HCT116 (cell line): ENCODE measurements around the gene CTBP2. TPM values are rescaled to one million over a fixed set of nuclear protein-coding genes. Genes with fewer than 3 reads are reported as not detected.

ENCODE experiments used
- ATAC-seq: fragments of 200-7000 bp; cut with Tn5 transposase; 2 replicates; pipeline ENCODE4 v1.9.1; 2020; ENCODE audit warnings: mild to moderate bottlenecking, moderate library complexity
- BruUV-seq: library from RNA; stranded (reverse); fragments of 400-500 nt; replicated peaks from 2 replicates; lab custom pipeline; 2021; lab: Mats Ljungman, UMichigan
- CTCF ChIA-PET: fragments of 300-600 bp; sonication (Branson Sonifier 250); formaldehyde crosslinking; loops from one replicate; lab custom pipeline; 2021; ENCODE audit warnings: antibody characterized with exemption; lab: Charles Lee
- POLR2A ChIA-PET: fragments of 300-600, 350-600 bp; sonication (Branson Sonifier 250); formaldehyde crosslinking; loops from one replicate; lab custom pipeline; 2021; ENCODE audit warnings: antibody characterized with exemption; lab: Charles Lee
- RAD21 ChIA-PET, 2 experiments: fragments of 300-600 bp; sonication (Branson Sonifier 250); formaldehyde crosslinking; loops; one replicate each; lab custom pipeline; 2023; ENCODE audit warnings: low total read pairs in 2 of 2; ENCODE audit not compliant: uncharacterized antibody in 2 of 2, unreplicated experiment in 2 of 2, low non-redundant PET in 1 of 2; lab: Charles Lee
- DNase-seq: peaks from one replicate; pipeline ENCODE4 v3.0.0-alpha.2; 2010; ENCODE audit warnings: low read depth, low spot score
- H2AFZ ChIP-seq: fragments of 200-600 bp; shearing (Covaris generic), sonication (generic); 2 replicates; pipeline ENCODE4 v1.6.1; 2017; ENCODE audit warnings: low read depth, mixed run types, mixed read lengths, antibody characterized with exemption, low read length; ENCODE audit not compliant: poor library complexity, severe bottlenecking
- H3K27ac ChIP-seq: 2 replicates; pipeline ENCODE4 v1.5.1; 2012; ENCODE audit warnings: low read depth, low read length
- H3K27me3 ChIP-seq: fragments of 200-600 bp; sonication (generic); 2 replicates; pipeline ENCODE4 v1.6.1; 2016; ENCODE audit warnings: mixed run types, low read length, mixed read lengths; ENCODE audit not compliant: insufficient read depth
- H3K36me3 ChIP-seq, 2 experiments: fragments of 200-500 bp in 1 of 2; fragments of 200-600 bp in 1 of 2; sonication (Bioruptor generic) in 1 of 2; sonication (generic) in 1 of 2; 2 replicates each; pipeline versions ENCODE4 v1.5.1 to v1.6.1; 2014 to 2016; ENCODE audit warnings: low read length in 2 of 2, inconsistent platforms in 1 of 2, mixed read lengths in 1 of 2, mixed run types in 1 of 2; ENCODE audit not compliant: insufficient read depth in 2 of 2, control insufficient read depth in 1 of 2
- H3K4me1 ChIP-seq, 2 experiments: fragments of 200-600 bp in 1 of 2; sonication (generic) in 1 of 2; 2 replicates each; pipeline versions ENCODE4 v1.5.1 to v1.6.1; 2012 to 2017; ENCODE audit warnings: low read length in 2 of 2, inconsistent platforms in 1 of 2, mild to moderate bottlenecking in 1 of 2, mixed read lengths in 1 of 2, mixed run types in 1 of 2, moderate library complexity in 1 of 2; ENCODE audit not compliant: insufficient read depth in 2 of 2, control insufficient read depth in 1 of 2
- H3K4me2 ChIP-seq: fragments of 200-600 bp; sonication (generic); 2 replicates; pipeline ENCODE4 v1.6.1; 2017; ENCODE audit warnings: mixed run types, low read length, mixed read lengths
- H3K4me3 ChIP-seq, 2 experiments: fragments of 200-600 bp in 1 of 2; sonication (generic) in 1 of 2; replicated peaks in 1 of 2; 2 replicates each; pipeline ENCODE4 v1.5.1; 2011 to 2016; ENCODE audit warnings: low read length in 2 of 2, control low read depth in 1 of 2, low read depth in 1 of 2, mild to moderate bottlenecking in 1 of 2, mixed read lengths in 1 of 2, mixed run types in 1 of 2
- H3K79me2 ChIP-seq: fragments of 200-600 bp; sonication (generic); 2 replicates; pipeline ENCODE4 v1.6.1; 2017; ENCODE audit warnings: mild to moderate bottlenecking, mixed run types, low read length, moderate library complexity, mixed read lengths; ENCODE audit not compliant: insufficient read depth
- H3K9ac ChIP-seq: fragments of 200-600 bp; sonication (generic); 2 replicates; pipeline ENCODE4 v1.6.1; 2016; ENCODE audit warnings: low read length, mixed read lengths
- H3K9me2 ChIP-seq: fragments of 200-600 bp; sonication (generic), shearing (Covaris generic); 2 replicates; pipeline ENCODE4 v1.6.1; 2017; ENCODE audit warnings: mixed run types, mild to moderate bottlenecking, moderate library complexity; ENCODE audit not compliant: insufficient read depth
- H3K9me3 ChIP-seq, 2 experiments: fragments of 200-500 bp in 1 of 2; fragments of 200-600 bp in 1 of 2; sonication (Bioruptor generic) in 1 of 2; sonication (generic) in 1 of 2; 2 replicates each; pipeline ENCODE4 v1.6.1; 2014 to 2017; ENCODE audit warnings: low read length in 2 of 2, mixed read lengths in 2 of 2, inconsistent platforms in 1 of 2, low read depth in 1 of 2, mild to moderate bottlenecking in 1 of 2, mixed run types in 1 of 2, moderate library complexity in 1 of 2; ENCODE audit not compliant: control insufficient read depth in 1 of 2, insufficient read depth in 1 of 2
- H4K20me1 ChIP-seq: fragments of 200-600 bp; sonication (generic), shearing (Covaris generic); 2 replicates; pipeline ENCODE4 v1.6.1; 2017; ENCODE audit warnings: mixed run types, mild to moderate bottlenecking, moderate library complexity; ENCODE audit not compliant: insufficient read depth
- ATF3 ChIP-seq: IDR thresholded peaks from 2 replicates; pipeline ENCODE4 v1.6.1; 2012
- CBX3 ChIP-seq: IDR thresholded peaks from 2 replicates; pipeline ENCODE4 v1.6.1; 2012; ENCODE audit warnings: low read depth
- CEBPB ChIP-seq: IDR thresholded peaks from 2 replicates; pipeline ENCODE4 v1.6.1; 2012; ENCODE audit warnings: low read depth
- EZH2phosphoT487 ChIP-seq: fragments of 200-600 bp; IDR thresholded peaks from 2 replicates; pipeline ENCODE4 v1.6.1; 2018; ENCODE audit warnings: antibody characterized with exemption, borderline replicate concordance
- FOSL1 ChIP-seq: IDR thresholded peaks from 2 replicates; pipeline ENCODE4 v1.6.1; 2012; ENCODE audit warnings: low read depth
- JUND ChIP-seq: IDR thresholded peaks from 2 replicates; pipeline ENCODE4 v1.6.1; 2012
- REST ChIP-seq: IDR thresholded peaks from 2 replicates; pipeline ENCODE4 v1.6.1; 2012; ENCODE audit warnings: low read depth
- TCF7L2 ChIP-seq: IDR thresholded peaks from 2 replicates; pipeline ENCODE4 v1.7.0; 2011; ENCODE audit warnings: borderline replicate concordance, inconsistent platforms; ENCODE audit not compliant: insufficient read depth, insufficient read length; ENCODE audit errors: extremely low read depth
- YY1 ChIP-seq: IDR thresholded peaks from 2 replicates; pipeline ENCODE4 v1.6.1; 2011; ENCODE audit warnings: low read length, low read depth, moderate library complexity, mild to moderate bottlenecking; ENCODE audit not compliant: insufficient replicate concordance; ENCODE audit errors: extremely low read depth
- ZNF274 ChIP-seq: fragments of 200-500 bp; sonication (Bioruptor generic); IDR thresholded peaks from 2 replicates; pipeline ENCODE4 v1.6.1; 2014; ENCODE audit warnings: mild to moderate bottlenecking, low read depth, low read length, inconsistent platforms
- intact Hi-C: fragments of 100-400 bp; cut with micrococcal nuclease; formaldehyde crosslinking; loops from 2 replicates; pipeline ENCODE4 v1.10.0; 2022
- total RNA-seq: library from RNA; stranded (reverse); gene quantifications from one replicate; pipeline ENCODE4 v1.2.1, GENCODE V29; 2021; ENCODE audit not compliant: unreplicated experiment

CTBP2 gene
- total RNA-seq, 1 experiment from 2014 or later, result 144 TPM

GRCh38 chr10:125054216-125054615 lies 106.1 kb downstream of the CTBP2 start (continued):
- TF ChIP-seq REST (no peak), JUND (no peak), ZNF274 (no peak)

GRCh38 chr10:125052146-125052545 lies 108.2 kb downstream of the CTBP2 start:
- Histone ChIP-seq H3K79me2 (peaks cover 91% of the 10 kb centered on the region), H3K4me2 (no peak overlapping the region), H3K27ac (no peak overlapping the region), H3K9me2 (no peaks in the 10 kb centered on the region), H3K36me3 (0 out of 4 replicates have a peak, but pooled peaks cover 0 to 3% of the 10 kb centered on the region in 2 experiments), H3K9me3 (no peaks in the 10 kb centered on the region), H3K4me1 (peaks cover 12 to 19% of the 10 kb centered on the region in 2 experiments), H2AFZ (no peak overlapping the region), H4K20me1 (no peaks in the 10 kb centered on the region; the same call in 1 of the 2 replicates), H3K9ac (no peak overlapping the region), H3K4me3 (no peak overlapping the region), H3K27me3 (no peaks in the 10 kb centered on the region)
- TF ChIP-seq JUND, result no peak
- no peak for TF ChIP-seq CEBPB
- TF ChIP-seq EZH2phosphoT487, result no peak
- TF ChIP-seq CBX3, result no peak
- TF ChIP-seq FOSL1, result no peak
- no peak for TF ChIP-seq YY1
- no peak for TF ChIP-seq ATF3
- TF ChIP-seq TCF7L2, result no peak
- ChIA-PET POLR2A (no interaction called here), CTCF (no interaction called here), RAD21 (no interaction called here)
- intact Hi-C loops, result no loop called here
- ATAC-seq (no peak), DNase-seq (no peak)
- no TSS peak for BruUV-seq
